ENCODE measurements around the gene PPP1R1C. TPM values are rescaled to one million over a fixed set of nuclear protein-coding genes. Genes with fewer than 3 reads are reported as not detected.

The PPP1R1C gene
- total RNA-seq, 1 experiment from 2014 or later: 1.3 TPM

DNA sequence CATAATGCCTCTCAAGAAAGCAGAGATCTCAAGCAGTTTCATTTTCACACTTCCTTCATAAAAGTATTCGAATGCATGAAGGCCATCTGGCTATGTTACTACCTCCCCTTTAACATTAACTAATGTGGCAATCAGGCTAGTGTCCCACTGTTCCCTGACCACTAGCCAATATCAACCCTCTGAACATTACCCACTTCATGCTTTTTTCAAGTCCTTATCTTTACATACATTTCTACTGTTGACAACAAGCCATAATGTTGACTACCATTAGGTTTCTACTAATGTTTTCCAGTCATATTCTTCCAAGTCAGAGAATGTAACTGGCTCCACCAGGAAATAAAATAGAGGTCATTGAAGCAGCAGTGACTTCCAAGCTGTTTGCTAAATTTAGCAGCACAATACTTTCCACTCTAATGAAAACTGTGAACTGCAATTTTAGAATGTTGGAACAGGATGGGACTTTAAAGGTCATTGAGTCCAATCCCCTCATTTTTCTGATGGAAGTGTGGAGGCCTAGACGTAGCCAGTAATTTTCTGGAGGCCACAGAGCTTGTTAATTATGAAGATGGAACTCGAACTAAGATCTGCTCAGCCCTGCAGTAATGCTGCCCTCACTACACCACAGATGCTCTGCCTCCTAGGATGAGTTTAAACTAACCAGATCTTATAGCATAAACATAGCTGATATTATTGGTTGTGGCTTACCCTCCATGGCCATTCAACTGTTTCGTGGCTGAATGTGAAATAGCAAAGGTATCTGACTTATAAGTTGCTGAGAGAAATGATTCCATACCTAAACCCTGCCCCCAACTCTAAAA, 630 bp upstream of the PPP1R1C start:
- Histone ChIP-seq H3K27me3 (ENCODE audit: control insufficient read depth, insufficient read depth, low read length) (no peaks in the 10 kb centered on the region), H3K36me3 (replicated peaks; ENCODE audit: control insufficient read depth, insufficient read depth, low read length) (no peaks in the 10 kb centered on the region), H3K4me3 (ENCODE audit: insufficient read depth, low read depth, low read length) (no peak overlapping the region)
- DNase-seq: no peak

DNA sequence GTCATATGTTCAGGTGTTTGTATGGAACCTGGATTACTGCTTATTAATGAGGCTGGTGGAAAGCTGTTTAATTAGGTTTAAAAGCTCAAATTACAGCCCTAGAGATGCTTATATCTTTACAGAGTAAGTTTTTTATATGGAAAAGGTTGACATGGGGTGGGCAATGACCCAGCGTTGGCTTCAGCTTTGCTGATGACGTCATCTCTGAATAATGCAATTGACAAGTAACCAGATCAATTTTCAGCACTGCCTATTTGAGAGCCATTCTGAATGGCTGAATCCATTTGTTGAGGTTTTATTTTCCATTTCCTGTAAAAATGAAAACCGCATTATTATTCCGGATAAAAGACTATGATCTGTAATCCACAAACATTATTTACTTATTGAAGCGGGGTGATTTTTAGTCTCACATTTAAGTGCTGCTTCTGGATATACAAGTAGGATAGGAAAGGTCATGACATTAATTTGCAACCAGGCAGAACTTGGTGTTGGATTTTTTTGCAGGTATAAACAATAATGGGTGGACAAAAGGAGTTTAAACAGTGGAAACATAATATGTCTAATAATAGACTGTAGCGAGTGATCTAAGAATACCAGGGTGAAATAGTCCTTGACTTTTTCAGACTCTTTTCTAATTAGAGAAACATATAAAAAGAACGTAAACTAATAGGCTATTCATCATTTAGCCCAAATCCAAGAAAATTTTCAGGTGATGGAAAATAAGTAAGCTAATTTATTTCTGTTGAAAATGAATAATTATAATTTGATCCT, 2.7 kb downstream of the PPP1R1C start:
- no peaks in the 10 kb centered on the region for H3K27me3 ChIP-seq (ENCODE audit: control insufficient read depth, insufficient read depth, low read length)
- no peak overlapping the region for H3K4me3 ChIP-seq (ENCODE audit: insufficient read depth, low read depth, low read length)
- no peak for DNase-seq
- no peaks in the 10 kb centered on the region for H3K36me3 ChIP-seq (replicated peaks; ENCODE audit: control insufficient read depth, insufficient read depth, low read length)

GRCh38 chr2:181989099-181989498, 3.4 kb downstream of the PPP1R1C start:
- no peaks in the 10 kb centered on the region for H3K27me3 ChIP-seq (ENCODE audit: control insufficient read depth, insufficient read depth, low read length)
- no peak overlapping the region for H3K4me3 ChIP-seq (ENCODE audit: insufficient read depth, low read depth, low read length)
- H3K36me3 ChIP-seq (replicated peaks; ENCODE audit: control insufficient read depth, insufficient read depth, low read length): no peaks in the 10 kb centered on the region
- no peak for DNase-seq

DNA sequence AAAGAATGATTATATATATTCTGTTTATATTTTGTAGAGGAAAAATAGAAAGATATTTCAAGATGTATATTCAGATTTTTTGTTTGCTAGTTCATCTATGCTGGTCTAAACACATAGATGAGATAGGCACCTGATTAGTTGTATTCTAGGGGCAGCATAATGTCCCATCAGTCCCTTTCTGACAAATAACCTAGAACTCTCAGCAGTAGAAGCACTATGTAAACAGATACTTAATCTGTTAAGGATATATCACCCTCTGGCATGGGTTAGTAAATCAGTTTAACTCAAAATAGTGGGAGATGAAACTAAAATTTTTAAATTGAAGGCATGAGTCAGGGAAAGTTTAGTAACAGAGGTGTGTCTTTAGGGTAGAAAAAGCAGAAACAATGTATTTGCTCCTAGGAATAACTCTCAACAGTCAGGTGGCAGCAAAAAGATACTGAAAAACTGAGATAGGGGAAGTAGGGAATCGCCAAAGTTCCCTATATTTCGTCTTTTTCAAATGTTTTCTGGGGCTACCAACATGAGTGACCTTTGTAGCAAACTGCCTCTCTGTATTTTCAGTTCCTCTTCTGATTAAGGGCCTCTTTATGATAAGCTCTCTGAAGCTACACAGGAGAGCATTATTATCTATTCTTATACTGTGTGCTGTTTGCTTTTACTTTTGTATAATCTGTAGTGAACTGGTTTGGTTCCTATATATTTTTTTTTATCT, 5.7 kb downstream of the PPP1R1C start:
- DNase-seq: no peak
- Histone ChIP-seq H3K4me3 (ENCODE audit: insufficient read depth, low read depth, low read length) (no peak overlapping the region), H3K27me3 (ENCODE audit: control insufficient read depth, insufficient read depth, low read length) (no peaks in the 10 kb centered on the region), H3K36me3 (replicated peaks; ENCODE audit: control insufficient read depth, insufficient read depth, low read length) (no peaks in the 10 kb centered on the region)

DNA sequence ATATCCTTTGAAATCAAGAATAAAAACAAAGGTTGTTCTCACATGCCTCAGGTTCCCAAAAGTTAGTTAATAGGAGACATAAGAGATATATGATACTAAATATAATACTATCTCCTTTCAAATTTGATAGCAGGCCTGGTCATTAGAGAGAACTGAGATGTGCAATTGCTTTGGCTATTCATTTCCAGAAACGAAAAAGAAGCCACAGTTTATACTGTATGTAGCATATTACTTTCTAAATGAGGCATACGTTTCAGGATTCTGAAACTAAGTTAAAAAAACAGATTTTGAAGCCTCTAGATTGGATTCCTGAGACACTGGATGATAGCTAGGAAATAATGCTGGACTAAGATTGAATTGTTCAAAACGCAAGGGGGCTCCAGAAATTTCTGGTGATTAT, 7.1 kb downstream of the PPP1R1C start:
- DNase-seq: no peak
- no peak overlapping the region for H3K4me3 ChIP-seq (ENCODE audit: insufficient read depth, low read depth, low read length)
- no peaks in the 10 kb centered on the region for H3K36me3 ChIP-seq (replicated peaks; ENCODE audit: control insufficient read depth, insufficient read depth, low read length)
- no peaks in the 10 kb centered on the region for H3K27me3 ChIP-seq (ENCODE audit: control insufficient read depth, insufficient read depth, low read length)

GRCh38 chr2:181995289-181995688, 9.6 kb downstream of the PPP1R1C start:
- H3K4me3 ChIP-seq (ENCODE audit: insufficient read depth, low read depth, low read length): no peak overlapping the region
- no peaks in the 10 kb centered on the region for H3K36me3 ChIP-seq (replicated peaks; ENCODE audit: control insufficient read depth, insufficient read depth, low read length)
- no peaks in the 10 kb centered on the region for H3K27me3 ChIP-seq (ENCODE audit: control insufficient read depth, insufficient read depth, low read length)
- DNase-seq: no peak

GRCh38 chr2:181998041-181998835, 12.6 kb downstream of the PPP1R1C start:
- H3K36me3 ChIP-seq (replicated peaks; ENCODE audit: control insufficient read depth, insufficient read depth, low read length): no peaks in the 10 kb centered on the region
- no peaks in the 10 kb centered on the region for H3K27me3 ChIP-seq (ENCODE audit: control insufficient read depth, insufficient read depth, low read length)
- no peak for DNase-seq
- H3K4me3 ChIP-seq (ENCODE audit: insufficient read depth, low read depth, low read length): no peak overlapping the region

DNA sequence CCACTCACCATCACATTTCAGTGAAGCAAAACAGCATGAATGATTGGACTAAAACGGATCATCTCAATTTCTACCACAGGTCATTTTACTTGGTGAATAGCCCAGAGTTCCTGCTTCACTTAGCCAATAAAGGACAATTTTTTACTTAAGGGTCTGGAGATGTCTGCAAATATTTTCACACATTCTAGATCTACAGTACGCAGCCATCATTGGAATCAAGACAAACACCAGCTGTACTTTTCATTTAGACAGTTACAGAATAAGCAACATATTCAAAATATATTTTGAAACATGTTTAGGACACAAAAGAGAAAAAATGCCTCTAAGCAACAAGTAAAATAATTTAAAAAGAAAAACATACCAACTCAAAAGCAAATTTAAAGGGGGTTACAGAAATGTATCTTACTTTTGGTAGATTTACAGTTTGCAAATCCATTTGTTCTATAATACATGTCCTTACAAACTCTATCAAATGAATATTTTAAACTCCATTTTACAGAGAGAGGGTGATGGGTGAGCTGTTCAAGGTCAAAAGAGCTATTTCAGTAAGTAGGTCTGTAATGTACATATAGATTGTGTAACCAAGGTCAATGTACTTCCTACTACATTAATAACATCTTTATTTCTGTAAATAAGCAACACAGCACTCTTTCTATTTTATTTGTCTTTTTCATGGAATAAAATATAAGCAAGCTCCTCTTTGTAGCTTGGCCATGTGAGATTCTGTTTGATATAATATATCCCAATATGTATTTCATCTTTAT, 13.4 kb downstream of the PPP1R1C start:
- no peak for DNase-seq

GRCh38 chr2:181999911-182000310, 14.3 kb downstream of the PPP1R1C start:
- no peak for DNase-seq
- Histone ChIP-seq H3K27me3 (ENCODE audit: control insufficient read depth, insufficient read depth, low read length) (no peaks in the 10 kb centered on the region), H3K4me3 (ENCODE audit: insufficient read depth, low read depth, low read length) (no peak overlapping the region), H3K36me3 (replicated peaks; ENCODE audit: control insufficient read depth, insufficient read depth, low read length) (no peaks in the 10 kb centered on the region)

More for the DNA sequence above, 13.4 kb downstream of the PPP1R1C start:
- Histone ChIP-seq H3K4me3 (ENCODE audit: insufficient read depth, low read depth, low read length) (no peak overlapping the region), H3K27me3 (ENCODE audit: control insufficient read depth, insufficient read depth, low read length) (no peaks in the 10 kb centered on the region), H3K36me3 (replicated peaks; ENCODE audit: control insufficient read depth, insufficient read depth, low read length) (no peaks in the 10 kb centered on the region)

GRCh38 chr2:182004945-182005520, 19.4 kb downstream of the PPP1R1C start:
- H3K4me3 ChIP-seq (ENCODE audit: insufficient read depth, low read depth, low read length): no peak overlapping the region
- DNase-seq: no peak
- no peaks in the 10 kb centered on the region for H3K27me3 ChIP-seq (ENCODE audit: control insufficient read depth, insufficient read depth, low read length)

GRCh38 chr2:182006595-182007341, 21.1 kb downstream of the PPP1R1C start:
- no peak overlapping the region for H3K4me3 ChIP-seq (ENCODE audit: insufficient read depth, low read depth, low read length)
- no peak for DNase-seq

More at GRCh38 chr2:182004945-182005520, 19.4 kb downstream of the PPP1R1C start:
- no peaks in the 10 kb centered on the region for H3K36me3 ChIP-seq (replicated peaks; ENCODE audit: control insufficient read depth, insufficient read depth, low read length)

GRCh38 chr2:182014284-182014683, 28.6 kb downstream of the PPP1R1C start:
- Histone ChIP-seq H3K4me3 (ENCODE audit: insufficient read depth, low read depth, low read length) (no peak overlapping the region), H3K36me3 (replicated peaks; ENCODE audit: control insufficient read depth, insufficient read depth, low read length) (no peaks in the 10 kb centered on the region), H3K27me3 (ENCODE audit: control insufficient read depth, insufficient read depth, low read length) (no peaks in the 10 kb centered on the region)
- DNase-seq: no peak

More at GRCh38 chr2:182006595-182007341, 21.1 kb downstream of the PPP1R1C start:
- H3K27me3 ChIP-seq (ENCODE audit: control insufficient read depth, insufficient read depth, low read length): no peaks in the 10 kb centered on the region
- H3K36me3 ChIP-seq (replicated peaks; ENCODE audit: control insufficient read depth, insufficient read depth, low read length): no peaks in the 10 kb centered on the region
